HS-27A (cell line): ENCODE measurements around the gene PCCB.
"Not testable (repeated sequence)": the region's sequence is repeated elsewhere in the genome, so short reads cannot be mapped to it uniquely, and the experiment has no call there.

ENCODE experiments used
- DNase-seq: peaks from one replicate; pipeline ENCODE4 v3.0.0-alpha.2; 2012; ENCODE audit warnings: low read depth, missing footprints

PCCB gene

GRCh38 chr3:136329593-136329992, 79.5 kb downstream of the PCCB start:
- DNase-seq: no peak

GRCh38 chr3:136330900-136331299, 80.8 kb downstream of the PCCB start:
- no peak for DNase-seq

- no peak for DNase-seq
These were observed 82.2 kb downstream of the PCCB start for GRCh38 chr3:136332302-136332701.

GRCh38 chr3:136332776-136333175, 82.6 kb downstream of the PCCB start:
- peak; percentile 40 for DNase-seq

- DNase-seq: no peak
These were observed 84.1 kb downstream of the PCCB start for GRCh38 chr3:136334209-136334608.

- not testable (repeated sequence) for DNase-seq
These were observed 84.6 kb downstream of the PCCB start for GRCh38 chr3:136334726-136335125.

- DNase-seq: peak; percentile 62
These were observed 86.4 kb downstream of the PCCB start for GRCh38 chr3:136336329-136337100.

GRCh38 chr3:136343446-136343845, 93.3 kb downstream of the PCCB start:
- DNase-seq: no peak

GRCh38 chr3:136343873-136344555, 93.9 kb downstream of the PCCB start:
- peak; percentile 92 for DNase-seq

- no peak for DNase-seq
These were observed 96.3 kb downstream of the PCCB start for GRCh38 chr3:136346486-136346885.

GRCh38 chr3:136350132-136350531, 100.0 kb downstream of the PCCB start:
- peak; percentile 78 for DNase-seq

- no peak for DNase-seq
These were observed 100.4 kb downstream of the PCCB start for GRCh38 chr3:136350557-136350956.

GRCh38 chr3:136351351-136351750, 101.2 kb downstream of the PCCB start:
- DNase-seq: no peak

- no peak for DNase-seq
These were observed 101.8 kb downstream of the PCCB start for GRCh38 chr3:136351905-136352304.

GRCh38 chr3:136353461-136353860, 103.3 kb downstream of the PCCB start:
- no peak for DNase-seq

GRCh38 chr3:136366289-136366688, 116.1 kb downstream of the PCCB start:
- no peak for DNase-seq

GRCh38 chr3:136375800-136376199, 125.7 kb downstream of the PCCB start:
- not testable (repeated sequence) for DNase-seq

GRCh38 chr3:136377508-136377907, 127.4 kb downstream of the PCCB start:
- no peak for DNase-seq

- no peak for DNase-seq
These were observed 127.9 kb downstream of the PCCB start for GRCh38 chr3:136378011-136378410.
